K562 (cell line): ENCODE results near the gene TRPC4AP. TPM values are rescaled to one million over a fixed set of nuclear protein-coding genes. Genes with fewer than 3 reads are reported as not detected.

Source experiments
- BRCA1 ChIP-seq, 2 experiments: fragments of 450-650 bp in 1 of 2; sonication (generic) in 1 of 2; formaldehyde crosslinking in 1 of 2; IDR thresholded peaks; 2 replicates each; pipeline versions ENCODE4 v1.5.0 to v1.6.1; 2017 to 2020; ENCODE audit warnings: mild to moderate bottlenecking in 1 of 2, missing genetic modification reagents in 1 of 2
- DACH1 ChIP-seq: fragments of 450-650 bp; IDR thresholded peaks from 2 replicates; pipeline ENCODE4 v1.6.1; 2018; ENCODE audit not compliant: partially characterized antibody
- FOS ChIP-seq: IDR thresholded peaks from 3 replicates; pipeline ENCODE4 v1.6.1; 2011; ENCODE audit not compliant: insufficient read length; ENCODE audit errors: extremely low read depth
- ILF3 ChIP-seq: fragments of 450-650 bp; IDR thresholded peaks from 2 replicates; pipeline ENCODE4 v1.6.1; 2018; ENCODE audit warnings: antibody characterized with exemption, mild to moderate bottlenecking, moderate library complexity, borderline replicate concordance
- JUND ChIP-seq, 2 experiments: IDR thresholded peaks; 2 replicates in 1 of 2; 3 replicates in 1 of 2; pipeline ENCODE4 v1.6.1; 2011; ENCODE audit warnings: borderline replicate concordance in 2 of 2, low read depth in 2 of 2, low read length in 2 of 2, improper control_type of control experiment in 1 of 2, missing biosample characterization in 1 of 2, missing genetic modification characterization in 1 of 2, missing genetic modification reagents in 1 of 2
- NR4A1 ChIP-seq, 2 experiments: fragments of 250-450 bp in 1 of 2; fragments of 450-650 bp in 1 of 2; sonication (Bioruptor Pico) in 1 of 2; IDR thresholded peaks; 2 replicates each; pipeline versions ENCODE4 v1.4.0 to v1.6.1; 2016 to 2020; ENCODE audit warnings: mild to moderate bottlenecking in 2 of 2, missing compliant biosample characterization in 1 of 2, missing genetic modification characterization in 1 of 2, moderate library complexity in 1 of 2
- POLR3G ChIP-seq: IDR thresholded peaks from 2 replicates; pipeline ENCODE4 v1.6.1; 2011; ENCODE audit not compliant: insufficient read length, insufficient replicate concordance; ENCODE audit errors: extremely low read depth
- TAF15 ChIP-seq: fragments of 200-400 bp; formaldehyde crosslinking; IDR thresholded peaks from 2 replicates; pipeline ENCODE4 v1.6.1; 2017; ENCODE audit warnings: mild to moderate bottlenecking, low read depth, low read length, moderate library complexity
- XRCC4 ChIP-seq: IDR thresholded peaks from one replicate; pipeline ENCODE4 v1.6.1; 2011; ENCODE audit not compliant: insufficient read depth, insufficient read length; ENCODE audit errors: extremely low read depth
- ZNF174 ChIP-seq: fragments of 250-450 bp; sonication (Bioruptor Pico); IDR thresholded peaks from 2 replicates; pipeline ENCODE4 v1.4.0; 2020; ENCODE audit warnings: mild to moderate bottlenecking
- ZNF175 ChIP-seq: fragments of 200-800 bp; sonication (Bioruptor generic); IDR thresholded peaks from 2 replicates; pipeline ENCODE4 v1.6.1; 2016; ENCODE audit warnings: low read depth, mild to moderate bottlenecking, missing genetic modification characterization, missing compliant biosample characterization
- polyA plus RNA-seq, 8 experiments: library from polyadenylated mRNA; depleted of rRNA in 4 of 8; stranded (reverse) in 5 of 8; unstranded in 3 of 8; fragments of >200 nt; fragmentation: Nextera tagmentation in 2 of 8; fragmentation: Illumina TruSeq in 1 of 8; extraction: Ambion mirVana in 2 of 8; extraction: Trizol in 1 of 8; gene quantifications; 2 replicates each; pipeline versions ENCODE4 v1.2.1 to v1.2.3, GENCODE V29; 2011 to 2014; ENCODE audit warnings: inconsistent platforms in 1 of 8, missing spikeins in 1 of 8
- total RNA-seq, 7 experiments: library from RNA; depleted of rRNA in 6 of 7; stranded (reverse); fragments of >200 nt in 6 of 7; fragmentation: Illumina TruSeq in 2 of 7; extraction: Trizol in 2 of 7; gene quantifications; 2 replicates each; pipeline versions ENCODE4 v1.2.1 to v1.2.3, GENCODE V29; 2011 to 2021; ENCODE audit warnings: low replicate concordance in 1 of 7
- TF ChIP-seq, protein P1 (sequence below), 3 experiments: fragments of 200-800 bp in 1 of 3; sonication (Bioruptor generic) in 1 of 3; sonication (generic) in 1 of 3; formaldehyde crosslinking in 1 of 3; IDR thresholded peaks; 2 replicates each; pipeline versions ENCODE4 v1.6.1 to v1.8.0; 2016 to 2022; ENCODE audit warnings: mild to moderate bottlenecking in 2 of 3, missing compliant biosample characterization in 2 of 3, missing genetic modification characterization in 2 of 3, missing genetic modification reagents in 1 of 3
- TF ChIP-seq, protein P2 (sequence below): fragments of 250-450 bp; sonication (Bioruptor Pico); IDR thresholded peaks from 2 replicates; pipeline ENCODE4 v1.4.0; 2020; ENCODE audit warnings: mild to moderate bottlenecking, moderate library complexity, borderline replicate concordance
- TF ChIP-seq, protein P3 (sequence below), 3 experiments: IDR thresholded peaks in 2 of 3; conservative IDR thresholded peaks in 1 of 3; 2 replicates each; pipeline ENCODE4 v1.5.1; 2011 to 2012; ENCODE audit warnings: low read length in 3 of 3, mild to moderate bottlenecking in 3 of 3, control low read depth in 2 of 3, improper control_type of control experiment in 1 of 3, inconsistent platforms in 1 of 3, low read depth in 1 of 3, mixed read lengths in 1 of 3, moderate library complexity in 1 of 3; ENCODE audit not compliant: insufficient read depth in 2 of 3

Gene TRPC4AP
- total and polyA plus RNA-seq, 9 of the 15 experiments (the other 6 are each of a cell fraction or from before 2014, with no cell fraction given), result 2.3 to 70.3 (median 33.3) TPM

DNA sequence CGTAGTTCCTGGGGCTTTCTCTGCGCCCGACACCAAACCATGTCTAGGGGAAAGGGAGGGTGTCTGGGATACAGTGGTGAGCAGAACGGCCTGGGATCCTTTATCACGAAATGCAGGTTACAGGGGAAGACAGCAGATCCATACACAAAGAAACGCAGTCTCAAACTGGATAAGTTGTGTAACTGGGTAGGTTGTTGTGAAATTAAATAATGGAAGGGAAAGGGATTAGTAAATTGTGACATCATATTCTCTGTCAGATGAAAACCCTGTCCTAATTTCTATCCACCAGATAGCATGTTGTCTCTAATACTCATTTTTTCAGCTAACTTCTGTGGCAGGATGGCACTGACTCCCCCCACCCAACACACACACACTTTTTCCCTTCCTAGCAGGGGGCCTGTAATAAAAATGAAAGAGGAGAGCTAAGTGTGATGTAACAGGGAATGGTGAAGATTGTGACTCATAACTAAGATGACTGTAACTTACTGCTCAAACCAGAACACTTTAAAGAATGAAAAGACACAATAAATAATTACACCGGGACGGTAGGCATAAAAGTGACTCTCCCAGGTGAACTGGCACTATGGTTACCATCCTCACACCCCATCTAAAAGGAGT, 769 bp upstream of the TRPC4AP start (continued):
- TF ChIP-seq POLR3G, result no peak
- no peak for TF ChIP-seq NR4A1 (CRISPR knock-in tag; IDR thresholded peaks at IDR 0.05)
- TF ChIP-seq NR4A1 (tag; IDR thresholded peaks at IDR 0.05), result 0 out of 2 replicates have a peak, but pooled peaks have one; percentile 74
- TF ChIP-seq, protein P1, sequence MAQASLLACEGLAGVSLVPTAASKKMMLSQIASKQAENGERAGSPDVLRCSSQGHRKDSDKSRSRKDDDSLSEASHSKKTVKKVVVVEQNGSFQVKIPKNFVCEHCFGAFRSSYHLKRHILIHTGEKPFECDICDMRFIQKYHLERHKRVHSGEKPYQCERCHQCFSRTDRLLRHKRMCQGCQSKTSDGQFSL (CRISPR knock-in tag; IDR thresholded peaks at IDR 0.05), result no peak
- TF ChIP-seq, protein P1 (tag; IDR thresholded peaks at IDR 0.05), result no peak
- peak; percentile 14 for TF ChIP-seq FOS
- no peak for TF ChIP-seq ZNF174 (CRISPR knock-in tag)
- no peak for TF ChIP-seq BRCA1 (IDR thresholded peaks at IDR 0.05)
- TF ChIP-seq BRCA1 (CRISPR knock-in tag; IDR thresholded peaks at IDR 0.05), result no peak
- TF ChIP-seq, protein P2, sequence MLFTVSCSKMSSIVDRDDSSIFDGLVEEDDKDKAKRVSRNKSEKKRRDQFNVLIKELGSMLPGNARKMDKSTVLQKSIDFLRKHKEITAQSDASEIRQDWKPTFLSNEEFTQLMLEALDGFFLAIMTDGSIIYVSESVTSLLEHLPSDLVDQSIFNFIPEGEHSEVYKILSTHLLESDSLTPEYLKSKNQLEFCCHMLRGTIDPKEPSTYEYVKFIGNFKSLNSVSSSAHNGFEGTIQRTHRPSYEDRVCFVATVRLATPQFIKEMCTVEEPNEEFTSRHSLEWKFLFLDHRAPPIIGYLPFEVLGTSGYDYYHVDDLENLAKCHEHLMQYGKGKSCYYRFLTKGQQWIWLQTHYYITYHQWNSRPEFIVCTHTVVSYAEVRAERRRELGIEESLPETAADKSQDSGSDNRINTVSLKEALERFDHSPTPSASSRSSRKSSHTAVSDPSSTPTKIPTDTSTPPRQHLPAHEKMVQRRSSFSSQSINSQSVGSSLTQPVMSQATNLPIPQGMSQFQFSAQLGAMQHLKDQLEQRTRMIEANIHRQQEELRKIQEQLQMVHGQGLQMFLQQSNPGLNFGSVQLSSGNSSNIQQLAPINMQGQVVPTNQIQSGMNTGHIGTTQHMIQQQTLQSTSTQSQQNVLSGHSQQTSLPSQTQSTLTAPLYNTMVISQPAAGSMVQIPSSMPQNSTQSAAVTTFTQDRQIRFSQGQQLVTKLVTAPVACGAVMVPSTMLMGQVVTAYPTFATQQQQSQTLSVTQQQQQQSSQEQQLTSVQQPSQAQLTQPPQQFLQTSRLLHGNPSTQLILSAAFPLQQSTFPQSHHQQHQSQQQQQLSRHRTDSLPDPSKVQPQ (CRISPR knock-in tag), result no peak
- peak; percentile 64 for TF ChIP-seq JUND (IDR thresholded peaks at IDR 0.05; ENCODE audit: borderline replicate concordance, low read depth, low read length)
- TF ChIP-seq JUND (tag; IDR thresholded peaks at IDR 0.05; ENCODE audit: borderline replicate concordance, low read depth, low read length), result no peak; the same call in 1 of the 3 replicates
- no peak for TF ChIP-seq TAF15
- TF ChIP-seq XRCC4, result no peak
- TF ChIP-seq DACH1, result no peak
- no peak for TF ChIP-seq ILF3
- TF ChIP-seq, protein P3, sequence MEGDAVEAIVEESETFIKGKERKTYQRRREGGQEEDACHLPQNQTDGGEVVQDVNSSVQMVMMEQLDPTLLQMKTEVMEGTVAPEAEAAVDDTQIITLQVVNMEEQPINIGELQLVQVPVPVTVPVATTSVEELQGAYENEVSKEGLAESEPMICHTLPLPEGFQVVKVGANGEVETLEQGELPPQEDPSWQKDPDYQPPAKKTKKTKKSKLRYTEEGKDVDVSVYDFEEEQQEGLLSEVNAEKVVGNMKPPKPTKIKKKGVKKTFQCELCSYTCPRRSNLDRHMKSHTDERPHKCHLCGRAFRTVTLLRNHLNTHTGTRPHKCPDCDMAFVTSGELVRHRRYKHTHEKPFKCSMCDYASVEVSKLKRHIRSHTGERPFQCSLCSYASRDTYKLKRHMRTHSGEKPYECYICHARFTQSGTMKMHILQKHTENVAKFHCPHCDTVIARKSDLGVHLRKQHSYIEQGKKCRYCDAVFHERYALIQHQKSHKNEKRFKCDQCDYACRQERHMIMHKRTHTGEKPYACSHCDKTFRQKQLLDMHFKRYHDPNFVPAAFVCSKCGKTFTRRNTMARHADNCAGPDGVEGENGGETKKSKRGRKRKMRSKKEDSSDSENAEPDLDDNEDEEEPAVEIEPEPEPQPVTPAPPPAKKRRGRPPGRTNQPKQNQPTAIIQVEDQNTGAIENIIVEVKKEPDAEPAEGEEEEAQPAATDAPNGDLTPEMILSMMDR (IDR thresholded peaks at IDR 0.05 in 2 of 3, conservative IDR thresholded peaks at IDR 0.05 in 1 of 3; ENCODE audit: insufficient read depth in 2 of 3, low read depth in 1 of 3, low read length in 3 of 3), result no peak
- peak; percentile 84; the same call in 1 of the 2 replicates for TF ChIP-seq ZNF175 (CRISPR knock-in tag)
